NCI-H146 treated with DMSO at 0.1 percent for 48 hours (cell line): Measurements from ENCODE around the gene CCNDBP1.

Experiments
- DNase-seq: peaks from one replicate; lab custom pipeline; 2025; ENCODE audit not compliant: unreplicated experiment; lab: John Stamatoyannopoulos, UW

Gene CCNDBP1

GRCh38 chr15:43243020-43243645, 57.9 kb downstream of the CCNDBP1 start:
- no peak for DNase-seq

GRCh38 chr15:43244092-43244491, 58.9 kb downstream of the CCNDBP1 start:
- DNase-seq = no peak

GRCh38 chr15:43246261-43246774, 61.1 kb downstream of the CCNDBP1 start:
- no peak for DNase-seq
